Ishikawa (cell line): ENCODE data around the gene PCDHGA9.

ENCODE experiments used
- CEBPB ChIP-seq: IDR thresholded peaks from 2 replicates; pipeline ENCODE4 v1.6.1; 2012
- CREB1 ChIP-seq: IDR thresholded peaks from 2 replicates; pipeline ENCODE4 v1.6.1; 2012; ENCODE audit warnings: low read depth
- EGR1 ChIP-seq: IDR thresholded peaks from 2 replicates; pipeline ENCODE4 v1.6.1; 2012
- EP300 ChIP-seq: IDR thresholded peaks from 2 replicates; pipeline ENCODE4 v1.6.1; 2012; ENCODE audit warnings: borderline replicate concordance
- FOXM1 ChIP-seq: IDR thresholded peaks from 2 replicates; pipeline ENCODE4 v1.6.1; 2012; ENCODE audit warnings: low read depth, borderline replicate concordance
- MAX ChIP-seq: IDR thresholded peaks from 2 replicates; pipeline ENCODE4 v1.6.1; 2012
- NFIC ChIP-seq: IDR thresholded peaks from 2 replicates; pipeline ENCODE4 v1.6.1; 2012
- RAD21 ChIP-seq: IDR thresholded peaks from 2 replicates; pipeline ENCODE4 v1.6.1; 2012; ENCODE audit warnings: low read depth
- REST ChIP-seq: IDR thresholded peaks from 2 replicates; pipeline ENCODE4 v1.6.1; 2012; ENCODE audit warnings: low read depth, mild to moderate bottlenecking
- TAF1 ChIP-seq: IDR thresholded peaks from 2 replicates; pipeline ENCODE4 v1.6.1; 2012; ENCODE audit warnings: low read depth, mild to moderate bottlenecking
- TCF12 ChIP-seq: IDR thresholded peaks from 2 replicates; pipeline ENCODE4 v1.6.1; 2012; ENCODE audit warnings: low read depth
- TEAD4 ChIP-seq: IDR thresholded peaks from 2 replicates; pipeline ENCODE4 v1.6.1; 2012
- USF1 ChIP-seq: IDR thresholded peaks from 2 replicates; pipeline ENCODE4 v1.6.1; 2012
- YY1 ChIP-seq: IDR thresholded peaks from 2 replicates; pipeline ENCODE4 v1.6.1; 2012; ENCODE audit warnings: low read depth
- ZBTB7A ChIP-seq: IDR thresholded peaks from 2 replicates; pipeline ENCODE4 v1.6.1; 2012; ENCODE audit warnings: low read depth

PCDHGA9 gene

GRCh38 chr5:141417494-141418172, 15.1 kb downstream of the PCDHGA9 start, which contains the start of gene PCDHGB7:
TSS of gene PCDHGB7 (plus strand) at chr5:141417677. CDS start at chr5:141417860, 183 bp downstream.
- peak; percentile 67 for TF ChIP-seq RAD21

- no peak for TF ChIP-seq EGR1
- no peak for TF ChIP-seq TAF1
- no peak for TF ChIP-seq MAX
- TF ChIP-seq NFIC: no peak
- TF ChIP-seq YY1: no peak
- TF ChIP-seq REST: no peak
Observed at GRCh38 chr5:141419074-141419880, 16.7 kb downstream of the PCDHGA9 start.

- TF ChIP-seq RAD21: peak; percentile 43; the same call in 1 of the 2 replicates
- no peak for TF ChIP-seq EP300
- TF ChIP-seq YY1: no peak
- no peak for TF ChIP-seq EGR1
- TF ChIP-seq FOXM1: no peak
- TF ChIP-seq TEAD4: no peak
- no peak for TF ChIP-seq CREB1
- no peak for TF ChIP-seq REST
Observed at GRCh38 chr5:141420855-141421488, 18.4 kb downstream of the PCDHGA9 start, which contains the start of gene PCDHGA11. TSS of gene PCDHGA11 (plus strand) at chr5:141421051. CDS start at chr5:141421228, 177 bp downstream.

GRCh38 chr5:141421489-141421855, 18.9 kb downstream of the PCDHGA9 start:
- TF ChIP-seq TCF12: no peak
- no peak for TF ChIP-seq TAF1
- no peak for TF ChIP-seq TEAD4
- no peak for TF ChIP-seq YY1
- TF ChIP-seq EP300: no peak
- TF ChIP-seq ZBTB7A: no peak
- no peak for TF ChIP-seq CREB1
- no peak for TF ChIP-seq USF1
- TF ChIP-seq NFIC: no peak
- no peak for TF ChIP-seq REST
- no peak for TF ChIP-seq EGR1
- TF ChIP-seq MAX: no peak
- no peak for TF ChIP-seq RAD21
- TF ChIP-seq CEBPB: no peak
- TF ChIP-seq FOXM1: no peak
